ENCODE data around the gene TTC7B. TPM values are rescaled to one million over a fixed set of nuclear protein-coding genes. Genes with fewer than 3 reads are reported as not detected.

Gene TTC7B
- total and polyA plus RNA-seq, 4 donors = 23.1 to 85.0 (median 54.6) TPM

- Histone ChIP-seq H3K27me3 (ENCODE audit: control insufficient read depth, insufficient read depth, low read length) (no peaks in the 10 kb centered on the region), H3K36me3 (ENCODE audit: control insufficient read depth, insufficient read depth, low read length) (peaks cover 50% of the 10 kb centered on the region), H3K4me3 (ENCODE audit: low read depth, low read length) (no peak overlapping the region), H3K27ac (ENCODE audit: low read depth, low read length) (no peak overlapping the region), H3K9me3 (ENCODE audit: control insufficient read depth, insufficient read depth, low read length) (no peaks in the 10 kb centered on the region), H3K4me1 (ENCODE audit: control insufficient read depth, insufficient read depth, low read length) (peaks cover 9% of the 10 kb centered on the region)
- no peak for DNase-seq (ENCODE audit: low read depth in 4 of 6, low spot score in 6 of 6)
- WGBS (ENCODE audit: insufficient coverage) = 64% methylated on average over 8 of the region's 8 CpGs
These were observed 231.1 kb downstream of the TTC7B start for GRCh38 chr14:90585106-90585505.

GRCh38 chr14:90583916-90584605 lies 232.2 kb downstream of the TTC7B start:
- WGBS (ENCODE audit: insufficient coverage) = 92% methylated on average over 12 of the region's 12 CpGs
- no peak overlapping the region for H3K4me3 ChIP-seq (ENCODE audit: low read depth, low read length)
- H3K36me3 ChIP-seq (ENCODE audit: control insufficient read depth, insufficient read depth, low read length) = peaks cover 58% of the 10 kb centered on the region
- H3K27ac ChIP-seq (ENCODE audit: low read depth, low read length) = no peak overlapping the region
- H3K9me3 ChIP-seq (ENCODE audit: control insufficient read depth, insufficient read depth, low read length) = no peaks in the 10 kb centered on the region
- no peak for DNase-seq (ENCODE audit: low read depth in 4 of 6, low spot score in 6 of 6)
- no peaks in the 10 kb centered on the region for H3K27me3 ChIP-seq (ENCODE audit: control insufficient read depth, insufficient read depth, low read length)
- peaks cover 10% of the 10 kb centered on the region for H3K4me1 ChIP-seq (ENCODE audit: control insufficient read depth, insufficient read depth, low read length)

GRCh38 chr14:90583427-90583826 lies 232.8 kb downstream of the TTC7B start:
- Histone ChIP-seq H3K36me3 (ENCODE audit: control insufficient read depth, insufficient read depth, low read length) (peaks cover 64% of the 10 kb centered on the region), H3K27me3 (ENCODE audit: control insufficient read depth, insufficient read depth, low read length) (no peaks in the 10 kb centered on the region)
- WGBS (ENCODE audit: insufficient coverage) = 67% methylated on average over 3 of the region's 4 CpGs

GRCh38 chr14:90582166-90582565 lies 234.1 kb downstream of the TTC7B start:
- no peak for DNase-seq (ENCODE audit: low read depth in 4 of 6, low spot score in 6 of 6)
- H3K27ac ChIP-seq (ENCODE audit: low read depth, low read length) = no peak overlapping the region
- H3K4me1 ChIP-seq (ENCODE audit: control insufficient read depth, insufficient read depth, low read length) = peaks cover 27% of the 10 kb centered on the region
- 95% methylated on average over 3 of the region's 3 CpGs for WGBS (ENCODE audit: insufficient coverage)
- peaks cover 69% of the 10 kb centered on the region for H3K36me3 ChIP-seq (ENCODE audit: control insufficient read depth, insufficient read depth, low read length)
- H3K27me3 ChIP-seq (ENCODE audit: control insufficient read depth, insufficient read depth, low read length) = no peaks in the 10 kb centered on the region
- no peak overlapping the region for H3K4me3 ChIP-seq (ENCODE audit: low read depth, low read length)
- H3K9me3 ChIP-seq (ENCODE audit: control insufficient read depth, insufficient read depth, low read length) = no peaks in the 10 kb centered on the region

More at GRCh38 chr14:90583427-90583826, 232.8 kb downstream of the TTC7B start:
- Histone ChIP-seq H3K4me1 (ENCODE audit: control insufficient read depth, insufficient read depth, low read length) (peaks cover 16% of the 10 kb centered on the region), H3K4me3 (ENCODE audit: low read depth, low read length) (no peak overlapping the region), H3K27ac (ENCODE audit: low read depth, low read length) (no peak overlapping the region), H3K9me3 (ENCODE audit: control insufficient read depth, insufficient read depth, low read length) (no peaks in the 10 kb centered on the region)
- DNase-seq (ENCODE audit: low read depth in 4 of 6, low spot score in 6 of 6) = no peak

- Histone ChIP-seq H3K4me1 (ENCODE audit: control insufficient read depth, insufficient read depth, low read length) (peaks cover 27% of the 10 kb centered on the region), H3K36me3 (ENCODE audit: control insufficient read depth, insufficient read depth, low read length) (peaks cover 67% of the 10 kb centered on the region), H3K27me3 (ENCODE audit: control insufficient read depth, insufficient read depth, low read length) (no peaks in the 10 kb centered on the region), H3K27ac (ENCODE audit: low read depth, low read length) (no peak overlapping the region), H3K4me3 (ENCODE audit: low read depth, low read length) (no peak overlapping the region), H3K9me3 (ENCODE audit: control insufficient read depth, insufficient read depth, low read length) (no peaks in the 10 kb centered on the region)
- no peak for DNase-seq (ENCODE audit: low read depth in 4 of 6, low spot score in 6 of 6)
- WGBS (ENCODE audit: insufficient coverage) = 92% methylated on average over 8 of the region's 8 CpGs
These were observed 234.5 kb downstream of the TTC7B start for GRCh38 chr14:90581745-90582144.

GRCh38 chr14:90580377-90581335 lies 235.6 kb downstream of the TTC7B start:
- H3K4me3 ChIP-seq (ENCODE audit: low read depth, low read length) = no peak overlapping the region
- peak in 1 of 6 donors; percentile 24 for DNase-seq (ENCODE audit: low read depth in 4 of 6, low spot score in 6 of 6)
- peaks cover 27% of the 10 kb centered on the region for H3K4me1 ChIP-seq (ENCODE audit: control insufficient read depth, insufficient read depth, low read length)
- 68% methylated on average over 19 of the region's 20 CpGs for WGBS (ENCODE audit: insufficient coverage)
- no peak overlapping the region for H3K27ac ChIP-seq (ENCODE audit: low read depth, low read length)
- H3K27me3 ChIP-seq (ENCODE audit: control insufficient read depth, insufficient read depth, low read length) = no peaks in the 10 kb centered on the region
- peaks cover 60% of the 10 kb centered on the region for H3K36me3 ChIP-seq (ENCODE audit: control insufficient read depth, insufficient read depth, low read length)
- H3K9me3 ChIP-seq (ENCODE audit: control insufficient read depth, insufficient read depth, low read length) = no peaks in the 10 kb centered on the region

GRCh38 chr14:90579816-90580215 lies 236.4 kb downstream of the TTC7B start:
- WGBS (ENCODE audit: insufficient coverage) = 94% methylated on average over 8 of the region's 9 CpGs
- DNase-seq (ENCODE audit: low read depth in 4 of 6, low spot score in 6 of 6) = no peak
- H3K4me3 ChIP-seq (ENCODE audit: low read depth, low read length) = no peak overlapping the region
- H3K27me3 ChIP-seq (ENCODE audit: control insufficient read depth, insufficient read depth, low read length) = no peaks in the 10 kb centered on the region
- peaks cover 58% of the 10 kb centered on the region for H3K36me3 ChIP-seq (ENCODE audit: control insufficient read depth, insufficient read depth, low read length)
- no peaks in the 10 kb centered on the region for H3K9me3 ChIP-seq (ENCODE audit: control insufficient read depth, insufficient read depth, low read length)
- H3K27ac ChIP-seq (ENCODE audit: low read depth, low read length) = no peak overlapping the region
- H3K4me1 ChIP-seq (ENCODE audit: control insufficient read depth, insufficient read depth, low read length) = peaks cover 34% of the 10 kb centered on the region

DNA sequence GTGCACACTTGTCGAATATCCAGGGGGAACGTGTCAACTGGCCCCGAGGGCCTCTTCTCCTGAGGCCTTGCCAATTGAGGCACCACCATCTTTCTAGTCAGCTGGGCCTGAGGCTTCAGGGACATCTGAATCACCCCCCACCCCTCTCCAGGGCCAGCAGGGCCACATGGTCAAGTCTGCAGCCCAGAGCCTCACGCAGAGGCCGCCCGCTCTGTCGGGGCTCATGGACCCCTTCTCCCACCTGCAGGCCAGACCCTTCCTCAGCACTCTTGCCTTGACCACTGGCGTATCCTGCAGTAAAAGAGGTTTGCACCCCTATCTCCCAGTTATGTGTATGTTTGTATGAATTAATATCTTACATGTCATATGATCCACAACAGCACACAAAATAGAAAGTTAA lies 237.1 kb downstream of the TTC7B start:
- 94% methylated on average over 7 of the region's 8 CpGs for WGBS (ENCODE audit: insufficient coverage)
- Histone ChIP-seq H3K27me3 (ENCODE audit: control insufficient read depth, insufficient read depth, low read length) (no peaks in the 10 kb centered on the region), H3K9me3 (ENCODE audit: control insufficient read depth, insufficient read depth, low read length) (no peaks in the 10 kb centered on the region), H3K4me3 (ENCODE audit: low read depth, low read length) (no peak overlapping the region), H3K27ac (ENCODE audit: low read depth, low read length) (no peak overlapping the region), H3K36me3 (ENCODE audit: control insufficient read depth, insufficient read depth, low read length) (peaks cover 52% of the 10 kb centered on the region), H3K4me1 (ENCODE audit: control insufficient read depth, insufficient read depth, low read length) (peaks cover 38% of the 10 kb centered on the region)
- no peak for DNase-seq (ENCODE audit: low read depth in 4 of 6, low spot score in 6 of 6)

GRCh38 chr14:90578283-90578985 lies 237.8 kb downstream of the TTC7B start:
- Histone ChIP-seq H3K4me1 (ENCODE audit: control insufficient read depth, insufficient read depth, low read length) (peaks cover 38% of the 10 kb centered on the region), H3K27me3 (ENCODE audit: control insufficient read depth, insufficient read depth, low read length) (no peaks in the 10 kb centered on the region), H3K4me3 (ENCODE audit: low read depth, low read length) (no peak overlapping the region), H3K36me3 (ENCODE audit: control insufficient read depth, insufficient read depth, low read length) (peaks cover 53% of the 10 kb centered on the region), H3K9me3 (ENCODE audit: control insufficient read depth, insufficient read depth, low read length) (no peaks in the 10 kb centered on the region), H3K27ac (ENCODE audit: low read depth, low read length) (no peak overlapping the region)
- WGBS (ENCODE audit: insufficient coverage) = 70% methylated on average over 17 of the region's 17 CpGs
- DNase-seq (ENCODE audit: low read depth in 4 of 6, low spot score in 6 of 6) = no peak
